ENCODE measurements around the gene SERPINA4. TPM values are rescaled to one million over a fixed set of nuclear protein-coding genes. Genes with fewer than 3 reads are reported as not detected.

SERPINA4 gene
- polyA plus RNA-seq, 1 of the 3 experiments (the other 2 are of a cell fraction), result not detected

- Histone ChIP-seq H3K36me3 (replicated peaks in 1 of 2; ENCODE audit: control insufficient read depth in 1 of 2, insufficient read depth in 2 of 2, low read length in 1 of 2) (no peaks in the 10 kb centered on the region), H3K4me3 (ENCODE audit: low read depth in 2 of 2, low read length in 1 of 2) (no peak overlapping the region), H3K27ac (ENCODE audit: low read depth in 2 of 2, low read length in 1 of 2) (peak overlapping the region in 1 of 2 experiments; percentile 96; a peak in 2 of 4 replicates), H3K9me3 (no peaks in the 10 kb centered on the region), H3K4me1 (ENCODE audit: control insufficient read depth in 1 of 2, insufficient read depth in 2 of 2, low read depth in 1 of 2, low read length in 1 of 2) (peaks cover 0 to 33% of the 10 kb centered on the region in 2 experiments; a peak in 3 of 4 replicates), H3K4me2 (peak overlapping the region; percentile 55), H3K79me2 (ENCODE audit: insufficient read depth) (no peaks in the 10 kb centered on the region), H3K9ac (peak overlapping the region; percentile 70), H3K9me2 (no peaks in the 10 kb centered on the region), H2AFZ (ENCODE audit: low read depth) (0 out of 2 replicates have a peak overlapping the region, but pooled peaks have one; percentile 66), H3F3A (replicated peaks; ENCODE audit: insufficient read depth) (peaks cover 4% of the 10 kb centered on the region), H4K20me1 (ENCODE audit: insufficient read depth) (no peaks in the 10 kb centered on the region), H3K27me3 (ENCODE audit: insufficient read depth) (no peaks in the 10 kb centered on the region)
- 64% methylated on average over 3 of the region's 3 CpGs for WGBS (ENCODE audit: low lambda C conversion rate)
- TF ChIP-seq MEF2A (IDR thresholded peaks at IDR 0.05; ENCODE audit: borderline replicate concordance, low read depth) (no peak), EP300 (IDR thresholded peaks at IDR 0.05; ENCODE audit: borderline replicate concordance in 1 of 2, low read depth in 1 of 2, low read length in 1 of 2) (no peak)
- no peak for DNase-seq
- ChIA-PET POLR2A (no interaction called here), CTCF (interaction anchor here (1.7 kb wide), 1 partner anchor 51 kb away, joined by 6 read pairs; no protein-coding TSS in a partner anchor)
Measured at GRCh38 chr14:94599656-94600004, 38.4 kb downstream of the SERPINA4 start.

DNA sequence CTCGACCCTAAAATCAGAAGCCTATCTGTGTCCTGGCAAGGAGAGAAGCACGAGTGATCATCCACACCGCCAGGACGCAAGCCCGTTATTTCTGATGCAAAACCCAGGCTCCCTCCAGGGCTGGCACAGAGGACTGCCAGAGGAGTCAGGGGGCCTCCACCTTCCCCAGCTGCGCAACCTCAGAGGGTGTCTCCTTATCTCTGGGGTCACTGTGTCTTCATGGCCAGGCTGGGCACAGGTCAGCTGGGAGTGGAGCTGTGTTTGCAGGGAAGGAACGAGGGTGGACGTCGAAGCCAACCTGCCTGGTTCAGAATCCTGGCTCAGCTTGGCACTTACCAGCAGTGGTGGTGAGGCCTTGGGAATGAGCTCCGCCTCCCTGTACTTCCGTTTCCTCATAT lies 38.9 kb downstream of the SERPINA4 start:
- Histone ChIP-seq H3K4me1 (ENCODE audit: control insufficient read depth in 1 of 2, insufficient read depth in 2 of 2, low read depth in 1 of 2, low read length in 1 of 2) (peaks cover 0 to 33% of the 10 kb centered on the region in 2 experiments; a peak in 3 of 4 replicates), H3K27ac (ENCODE audit: low read depth in 2 of 2, low read length in 1 of 2) (peak overlapping the region in 1 of 2 experiments; percentile 96; a peak in 2 of 4 replicates), H2AFZ (ENCODE audit: low read depth) (no peak overlapping the region; the same call in 1 of the 2 replicates), H3K36me3 (replicated peaks in 1 of 2; ENCODE audit: control insufficient read depth in 1 of 2, insufficient read depth in 2 of 2, low read length in 1 of 2) (no peaks in the 10 kb centered on the region), H3K27me3 (ENCODE audit: insufficient read depth) (no peaks in the 10 kb centered on the region), H3K9me2 (no peaks in the 10 kb centered on the region), H3F3A (replicated peaks; ENCODE audit: insufficient read depth) (peaks cover 4% of the 10 kb centered on the region), H3K4me2 (peak overlapping the region; percentile 55), H4K20me1 (ENCODE audit: insufficient read depth) (no peaks in the 10 kb centered on the region), H3K4me3 (ENCODE audit: low read depth in 2 of 2, low read length in 1 of 2) (no peak overlapping the region), H3K9me3 (no peaks in the 10 kb centered on the region), H3K79me2 (ENCODE audit: insufficient read depth) (no peaks in the 10 kb centered on the region), H3K9ac (peak overlapping the region; percentile 70; the same call in 1 of the 2 replicates)
- POLR2A ChIA-PET, result no interaction called here
- CTCF ChIA-PET, result no interaction called here
- no peak for DNase-seq
- WGBS (ENCODE audit: low lambda C conversion rate), result 90% methylated on average over 5 of the region's 11 CpGs
- no peak for TF ChIP-seq RCOR1 (IDR thresholded peaks at IDR 0.05; ENCODE audit: low read length)
- TF ChIP-seq ZBTB33 (IDR thresholded peaks at IDR 0.05; ENCODE audit: borderline replicate concordance, low read depth), result no peak
- no peak for TF ChIP-seq SIN3A (IDR thresholded peaks at IDR 0.05; ENCODE audit: borderline replicate concordance, low read depth, low read length)
- no peak for TF ChIP-seq CTCF (IDR thresholded peaks at IDR 0.05)
- no peak for TF ChIP-seq YY1 (IDR thresholded peaks at IDR 0.05; ENCODE audit: low read depth)
- no peak for TF ChIP-seq POLR2AphosphoS5 (IDR thresholded peaks at IDR 0.05; ENCODE audit: low read depth, low read length)
- TF ChIP-seq, protein P1, sequence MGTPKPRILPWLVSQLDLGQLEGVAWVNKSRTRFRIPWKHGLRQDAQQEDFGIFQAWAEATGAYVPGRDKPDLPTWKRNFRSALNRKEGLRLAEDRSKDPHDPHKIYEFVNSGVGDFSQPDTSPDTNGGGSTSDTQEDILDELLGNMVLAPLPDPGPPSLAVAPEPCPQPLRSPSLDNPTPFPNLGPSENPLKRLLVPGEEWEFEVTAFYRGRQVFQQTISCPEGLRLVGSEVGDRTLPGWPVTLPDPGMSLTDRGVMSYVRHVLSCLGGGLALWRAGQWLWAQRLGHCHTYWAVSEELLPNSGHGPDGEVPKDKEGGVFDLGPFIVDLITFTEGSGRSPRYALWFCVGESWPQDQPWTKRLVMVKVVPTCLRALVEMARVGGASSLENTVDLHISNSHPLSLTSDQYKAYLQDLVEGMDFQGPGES (IDR thresholded peaks at IDR 0.05; ENCODE audit: low read depth, low read length), result no peak
- no peak for TF ChIP-seq JUND (IDR thresholded peaks at IDR 0.05)
- TF ChIP-seq TCF12 (IDR thresholded peaks at IDR 0.05), result no peak
- TF ChIP-seq EP300 (IDR thresholded peaks at IDR 0.05; ENCODE audit: borderline replicate concordance in 1 of 2, low read depth in 1 of 2, low read length in 1 of 2), result no peak
- no peak for TF ChIP-seq PBX3 (IDR thresholded peaks at IDR 0.05)
- TF ChIP-seq FOSL2 (IDR thresholded peaks at IDR 0.05; ENCODE audit: borderline replicate concordance, low read depth), result no peak

All from SK-N-SH (cell line).